NCI-H345 (cell line): ENCODE results near the gene MN1.

Experiments used
- DNase-seq: peaks from one replicate; lab custom pipeline; 2025; lab: John Stamatoyannopoulos, UW

The MN1 gene

GRCh38 chr22:27801616-27802345 is at the start of gene MN1:
Gene MN1 (minus strand): TSS chr22:27801756. CDS start chr22:27800543, 1,213 bp downstream.
- DNase-seq, result no peak

DNA sequence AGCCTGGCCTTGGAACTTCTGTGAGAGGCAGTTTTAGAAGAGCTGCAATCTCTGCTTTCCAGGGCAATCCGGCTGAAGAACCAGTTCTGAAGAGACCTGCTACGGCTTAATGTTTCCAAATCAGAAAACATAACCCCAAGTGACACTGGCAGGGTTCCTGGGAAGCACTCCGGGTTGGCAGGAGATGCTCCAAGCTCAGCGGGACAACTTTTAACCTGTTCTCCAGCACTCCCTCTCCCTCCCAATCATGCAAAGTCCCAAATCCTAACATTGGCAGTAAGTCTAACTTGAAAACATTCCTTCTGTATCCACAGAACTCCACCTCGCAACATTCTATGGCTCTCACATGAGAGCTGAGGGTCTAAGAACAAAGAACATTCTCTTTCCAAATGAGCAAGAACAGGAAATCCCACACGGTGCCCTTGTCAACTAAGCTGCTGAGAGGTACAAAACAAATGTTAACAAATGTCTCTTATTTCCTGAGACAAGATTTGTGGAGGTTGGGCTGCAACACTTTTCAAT is 48.5 kb upstream of the MN1 start:
- DNase-seq, result no peak

DNA sequence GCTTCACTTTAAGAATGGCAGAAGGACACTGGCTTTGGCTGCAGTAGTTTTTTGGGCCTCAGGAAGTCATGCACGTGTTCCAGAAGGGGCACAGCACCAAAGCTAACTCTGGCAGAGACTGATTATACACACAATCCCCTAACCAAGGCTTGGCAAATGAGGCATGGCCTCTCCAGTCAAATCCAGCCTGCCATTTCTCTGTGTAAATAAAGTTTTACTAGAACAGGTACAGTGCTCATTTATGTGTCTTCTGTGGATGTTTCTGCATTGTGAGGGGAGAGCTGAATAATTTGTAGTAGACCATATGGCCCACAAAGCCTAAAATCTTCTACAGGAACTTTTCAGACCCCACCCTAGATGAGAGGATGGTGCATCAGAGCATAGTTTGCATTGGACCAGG is 46.4 kb upstream of the MN1 start:
- DNase-seq, result no peak

DNA sequence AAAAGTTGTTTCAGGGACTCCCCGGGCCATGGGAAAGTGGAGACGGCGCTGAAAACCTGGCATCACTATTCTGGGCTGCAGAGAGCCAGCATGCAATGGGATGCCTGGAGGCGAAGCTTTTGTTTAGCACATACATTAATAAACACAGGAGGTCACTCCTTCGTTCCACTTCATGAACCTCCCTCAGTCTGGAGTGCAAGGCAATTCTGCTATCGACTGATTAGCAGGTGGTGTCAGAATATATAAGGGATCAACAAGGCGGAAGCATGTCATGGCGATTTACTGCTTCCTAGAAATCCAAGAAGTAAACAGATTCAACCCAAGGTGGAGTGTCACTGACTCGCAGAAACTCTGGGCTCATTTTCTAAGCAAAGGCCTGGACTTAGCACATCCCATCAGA is 45.4 kb upstream of the MN1 start:
- no peak for DNase-seq

DNA sequence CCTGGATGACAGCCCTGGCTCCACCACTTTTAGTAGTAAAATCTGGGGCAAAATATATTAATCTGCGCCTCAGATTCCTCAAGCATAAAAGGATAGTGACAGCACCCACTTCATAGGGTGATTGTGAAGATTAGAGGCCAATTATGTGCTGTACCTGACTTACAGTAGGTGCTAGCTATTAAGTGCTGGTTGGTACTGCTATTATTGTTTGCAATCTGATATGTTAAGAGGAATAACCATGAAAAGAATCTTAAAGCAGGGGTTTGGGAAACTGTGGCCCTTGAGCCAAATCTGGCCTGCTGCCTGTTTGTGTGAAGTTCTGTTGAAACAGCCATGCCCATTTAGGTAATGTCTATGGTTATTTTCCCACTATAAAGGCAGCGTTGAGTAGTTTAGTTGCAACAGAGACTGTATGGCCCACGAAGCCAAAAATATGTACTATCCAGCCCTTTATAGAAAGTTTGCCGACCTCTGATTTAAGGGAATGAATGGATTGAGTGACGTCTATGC is 44.7 kb upstream of the MN1 start:
- no peak for DNase-seq

GRCh38 chr22:27845644-27846043 is 44.1 kb upstream of the MN1 start:
- DNase-seq, result no peak

- DNase-seq, result no peak
These were observed 43.4 kb upstream of the MN1 start for GRCh38 chr22:27844656-27845591.

GRCh38 chr22:27844256-27844655 is 42.7 kb upstream of the MN1 start:
- no peak for DNase-seq

DNA sequence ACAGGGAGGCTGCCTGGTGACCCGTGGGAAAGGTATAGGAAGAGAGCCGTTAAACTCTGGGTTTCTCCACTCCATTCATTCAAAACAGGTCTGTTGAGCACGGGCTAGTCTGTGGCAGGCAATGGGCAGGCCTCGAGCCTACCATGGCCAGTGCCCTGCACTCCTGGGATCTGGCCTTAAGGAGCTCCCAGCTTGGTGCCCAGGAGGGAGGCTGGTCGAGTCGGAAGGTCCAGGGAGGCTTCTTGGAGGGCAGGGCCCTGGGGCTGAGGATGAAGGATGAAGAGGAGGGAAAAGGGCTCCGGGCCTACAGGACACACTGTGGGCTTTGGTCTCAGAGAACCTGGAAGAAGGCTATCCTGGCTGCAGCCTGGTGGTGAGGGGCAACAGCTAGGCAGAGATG is 41.9 kb upstream of the MN1 start:
- DNase-seq, result no peak

GRCh38 chr22:27842669-27843431 is 41.3 kb upstream of the MN1 start:
- DNase-seq, result no peak

DNA sequence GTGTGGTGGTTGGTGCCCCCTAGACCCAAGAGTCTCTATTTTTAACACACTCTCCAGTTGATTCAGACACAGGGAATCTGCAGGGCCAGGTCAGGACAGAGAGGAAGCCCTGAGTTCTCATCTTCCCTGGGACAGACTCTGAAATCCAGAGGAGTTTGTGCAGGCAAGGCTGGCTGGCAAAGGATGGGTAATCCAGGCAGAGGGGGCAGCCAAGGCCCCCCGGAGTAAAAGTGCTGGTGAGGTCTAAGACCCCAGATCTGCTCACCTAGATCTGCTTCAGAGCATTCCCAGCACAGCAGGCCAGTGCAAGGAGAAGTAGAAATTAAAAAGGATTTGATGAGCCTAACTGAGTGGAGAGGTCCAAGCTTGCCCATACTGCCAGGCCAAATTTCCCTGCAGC is 40.6 kb upstream of the MN1 start:
- no peak for DNase-seq

GRCh38 chr22:27840436-27840835 is 38.9 kb upstream of the MN1 start:
- no peak for DNase-seq

GRCh38 chr22:27839057-27839660 is 37.6 kb upstream of the MN1 start:
- DNase-seq, result no peak

- DNase-seq, result no peak
These were observed 34.6 kb upstream of the MN1 start for GRCh38 chr22:27836181-27836580.

DNA sequence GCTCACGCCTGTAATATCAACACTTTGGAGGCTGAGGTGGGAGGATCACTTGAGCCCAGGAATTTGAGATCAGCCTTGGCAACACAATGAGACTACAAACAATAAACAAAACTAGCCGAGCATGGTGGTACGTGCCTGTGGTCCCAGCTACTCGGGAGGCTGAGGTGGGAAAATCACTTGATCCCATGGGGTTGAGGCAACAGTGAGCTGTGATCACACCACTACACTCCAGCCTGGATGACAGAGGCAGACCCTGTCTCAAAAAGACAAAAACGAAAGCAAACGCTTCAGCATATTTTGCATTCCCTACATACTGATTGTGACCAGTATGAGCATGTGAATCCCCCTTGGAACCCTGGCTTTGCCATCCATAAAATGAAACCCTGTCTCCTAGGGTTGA is 33.9 kb upstream of the MN1 start:
- DNase-seq, result no peak

GRCh38 chr22:27834364-27835185 is 33.0 kb upstream of the MN1 start:
- no peak for DNase-seq

DNA sequence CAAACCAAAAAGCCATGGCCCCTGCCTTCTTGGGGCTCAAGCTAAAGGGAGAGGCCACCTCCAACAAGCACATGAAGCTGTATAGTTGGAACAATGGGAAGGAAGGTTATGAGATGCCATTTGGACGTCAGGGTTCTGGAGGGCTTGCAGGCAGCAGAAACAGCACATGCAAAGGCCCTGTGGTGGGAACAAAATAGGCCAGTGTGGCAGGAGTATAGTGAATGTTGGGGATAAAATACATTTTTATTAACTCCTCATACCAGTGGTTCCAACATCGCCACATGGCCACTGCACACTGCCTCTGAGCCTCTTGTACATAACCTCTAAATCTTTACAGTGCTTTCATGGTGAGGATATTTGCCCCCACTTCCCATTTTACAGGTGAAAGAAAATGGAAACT is 32.2 kb upstream of the MN1 start:
- DNase-seq, result no peak

GRCh38 chr22:27832606-27833005 is 31.1 kb upstream of the MN1 start:
- no peak for DNase-seq

DNA sequence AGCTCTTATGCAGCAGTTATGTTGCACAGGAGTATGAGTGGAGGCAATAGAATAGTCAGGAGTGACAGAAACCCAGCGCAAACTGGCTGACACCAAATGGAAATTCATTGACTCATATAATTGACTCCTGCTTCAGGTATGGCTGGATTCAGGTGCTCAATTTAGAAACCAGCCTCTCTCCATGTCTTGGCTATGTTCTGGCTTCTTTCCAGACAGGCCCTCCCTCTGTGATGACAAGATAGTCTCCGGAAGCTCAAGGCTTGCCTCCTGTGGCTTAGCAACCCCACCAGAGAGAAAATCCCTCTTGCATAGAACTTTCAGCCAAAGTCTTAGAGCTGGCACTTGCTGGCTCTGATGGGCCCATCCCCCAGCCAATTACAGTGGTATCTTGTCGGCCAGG is 28.1 kb upstream of the MN1 start:
- no peak for DNase-seq
